ENCODE measurements around the gene GNAI1. TPM values are rescaled to one million over a fixed set of nuclear protein-coding genes. Genes with fewer than 3 reads are reported as not detected.

Gene GNAI1
- 10 to 100 TPM; 21.5 to 27.0 TPM for total RNA-seq
- polyA plus RNA-seq (2013, experiment 1 of 2): 34.3 TPM
- 28.9 TPM for polyA plus RNA-seq (2013, experiment 2 of 2)
- long read RNA-seq, experiment 1, partial matches to known transcripts: 4 of 12 reads
- long read RNA-seq, experiment 1, other reads (novel, unspliced or antisense): 8 of 12 reads
- long read RNA-seq, experiment 2, full-length matches to known transcripts: 73 of 83 reads
- long read RNA-seq, experiment 2, partial matches to known transcripts: 2 of 83 reads
- long read RNA-seq, experiment 2, other reads (novel, unspliced or antisense): 8 of 83 reads
- long read RNA-seq, experiment 3, full-length matches to known transcripts: 136 of 143 reads
- long read RNA-seq, experiment 3, partial matches to known transcripts: 1 of 143 reads
- long read RNA-seq, experiment 3, other reads (novel, unspliced or antisense): 6 of 143 reads
- long read RNA-seq, experiment 4, full-length matches to known transcripts: 40 of 45 reads
- long read RNA-seq, experiment 4, partial matches to known transcripts: 2 of 45 reads
- long read RNA-seq, experiment 4, other reads (novel, unspliced or antisense): 3 of 45 reads

- H3K9me3 Mint-ChIP-seq: no peaks in the 10 kb centered on the region
- H3K36me3 Mint-ChIP-seq (ENCODE audit: low read depth): no peaks in the 10 kb centered on the region
- peak; percentile 93 for DNase-seq
- H3K27me3 ChIP-seq (ENCODE audit: control insufficient read depth, insufficient read depth, low read length, poor library complexity, severe bottlenecking): no peaks in the 10 kb centered on the region
- H3K4me1 Mint-ChIP-seq: peaks cover 31% of the 10 kb centered on the region
- peak within 1 kb of the TSS; percentile 80 for H3K4me3 Mint-ChIP-seq
- H3K9me3 ChIP-seq (ENCODE audit: control insufficient read depth, low read length): no peaks in the 10 kb centered on the region
- 0% methylated on average over 36 to 92 of the region's 92 CpGs for WGBS, 2 experiments (ENCODE audit: insufficient coverage in 1 of 2, insufficient read length in 1 of 2)
- H3K36me3 ChIP-seq (ENCODE audit: control insufficient read depth, insufficient read depth, low read length): no peaks in the 10 kb centered on the region
- TF ChIP-seq CTCF (conservative IDR thresholded peaks at IDR 0.05): peak; percentile 75
- peak within 1 kb of the TSS; percentile 94 for H3K27ac Mint-ChIP-seq
- peaks cover 35% of the 10 kb centered on the region for H3K27me3 Mint-ChIP-seq (ENCODE audit: insufficient read depth)
- peak within 1 kb of the TSS; percentile 82 for H3K27ac ChIP-seq (ENCODE audit: low read depth, low read length)
- H3K9ac ChIP-seq (ENCODE audit: extremely low read depth, low read length, poor library complexity, severe bottlenecking): peak within 1 kb of the TSS; percentile 80
- peak within 1 kb of the TSS; percentile 98 for H3K4me3 ChIP-seq (ENCODE audit: low read length)
- H3K4me1 ChIP-seq (ENCODE audit: control insufficient read depth, insufficient read depth, low read length): peaks cover 6% of the 10 kb centered on the region
Observed at GRCh38 chr7:80134536-80135308, at the start of gene GNAI1. Gene GNAI1, plus strand, starts transcription at chr7:80134831. Its CDS starts 330 bp downstream, at chr7:80135161.

GRCh38 chr7:80087051-80087770 lies 47.4 kb upstream of the GNAI1 start:
- H3K9ac ChIP-seq (ENCODE audit: extremely low read depth, low read length, poor library complexity, severe bottlenecking): no peak overlapping the region
- H3K9me3 Mint-ChIP-seq: peaks cover 5% of the 10 kb centered on the region
- no peak overlapping the region for H3K4me3 Mint-ChIP-seq
- H3K4me1 Mint-ChIP-seq: no peaks in the 10 kb centered on the region
- DNase-seq: no peak
- H3K27me3 Mint-ChIP-seq (ENCODE audit: insufficient read depth): no peaks in the 10 kb centered on the region
- H3K36me3 Mint-ChIP-seq (ENCODE audit: low read depth): no peaks in the 10 kb centered on the region
- WGBS, 2 experiments (ENCODE audit: insufficient coverage in 1 of 2, insufficient read length in 1 of 2): 91 to 93% methylated on average over 8 to 11 of the region's 11 CpGs
- no peak overlapping the region for H3K4me3 ChIP-seq (ENCODE audit: low read length)
- H3K27ac ChIP-seq (ENCODE audit: low read depth, low read length): no peak overlapping the region
- no peaks in the 10 kb centered on the region for H3K36me3 ChIP-seq (ENCODE audit: control insufficient read depth, insufficient read depth, low read length)
- no peaks in the 10 kb centered on the region for H3K4me1 ChIP-seq (ENCODE audit: control insufficient read depth, insufficient read depth, low read length)
- H3K27ac Mint-ChIP-seq: no peak overlapping the region
- H3K27me3 ChIP-seq (ENCODE audit: control insufficient read depth, insufficient read depth, low read length, poor library complexity, severe bottlenecking): no peaks in the 10 kb centered on the region
- TF ChIP-seq CTCF (conservative IDR thresholded peaks at IDR 0.05): no peak
- peaks cover 9% of the 10 kb centered on the region for H3K9me3 ChIP-seq (ENCODE audit: control insufficient read depth, low read length)

GRCh38 chr7:80087771-80088170 lies 46.9 kb upstream of the GNAI1 start:
- Histone ChIP-seq H3K27me3 (ENCODE audit: control insufficient read depth, insufficient read depth, low read length, poor library complexity, severe bottlenecking) (no peaks in the 10 kb centered on the region), H3K36me3 (ENCODE audit: control insufficient read depth, insufficient read depth, low read length) (no peaks in the 10 kb centered on the region), H3K27ac (ENCODE audit: low read depth, low read length) (no peak overlapping the region), H3K4me1 (ENCODE audit: control insufficient read depth, insufficient read depth, low read length) (no peaks in the 10 kb centered on the region), H3K9ac (ENCODE audit: extremely low read depth, low read length, poor library complexity, severe bottlenecking) (no peak overlapping the region), H3K4me3 (ENCODE audit: low read length) (no peak overlapping the region), H3K9me3 (ENCODE audit: control insufficient read depth, low read length) (peaks cover 9% of the 10 kb centered on the region)
- Mint-ChIP-seq H3K9me3 (peaks cover 5% of the 10 kb centered on the region), H3K4me3 (no peak overlapping the region), H3K4me1 (no peaks in the 10 kb centered on the region), H3K36me3 (ENCODE audit: low read depth) (no peaks in the 10 kb centered on the region), H3K27ac (no peak overlapping the region), H3K27me3 (ENCODE audit: insufficient read depth) (no peaks in the 10 kb centered on the region)
- 100% methylated on average over 1 of the region's 1 CpG for WGBS, 2 experiments (ENCODE audit: insufficient coverage in 1 of 2, insufficient read length in 1 of 2)
- no peak for TF ChIP-seq CTCF (conservative IDR thresholded peaks at IDR 0.05)
- DNase-seq: no peak
